SK-N-SH (cell line): ENCODE data around the gene CALN1. TPM values are rescaled to one million over a fixed set of nuclear protein-coding genes. Genes with fewer than 3 reads are reported as not detected.

Experiments used
- CTCF ChIA-PET: fragments of 300-600, 350-600 bp; formaldehyde crosslinking; extraction: SDS; loops from one replicate; lab custom pipeline; 2021; lab: Yijun Ruan, JAX
- POLR2A ChIA-PET: fragments of 350-600 bp; sonication (Branson Sonifier 250); formaldehyde crosslinking; extraction: SDS; loops from one replicate; lab custom pipeline; 2020; ENCODE audit warnings: antibody characterized with exemption, inconsistent platforms; lab: Yijun Ruan, JAX
- DNase-seq: peaks from one replicate; pipeline ENCODE4 v3.0.0; 2012
- H2AFZ ChIP-seq: fragments of 200-600 bp; sonication (generic); 2 replicates; pipeline ENCODE4 v1.8.1; 2016; ENCODE audit warnings: antibody characterized with exemption, mild to moderate bottlenecking, low read depth
- H3F3A ChIP-seq: fragments of 200-600 bp; sonication (generic); replicated peaks from 2 replicates; pipeline ENCODE3; 2016; ENCODE audit warnings: antibody characterized with exemption, mild to moderate bottlenecking; ENCODE audit not compliant: insufficient read depth
- H3K27ac ChIP-seq, 2 experiments: fragments of 200-500 bp in 1 of 2; fragments of 200-600 bp in 1 of 2; sonication (Bioruptor generic) in 1 of 2; sonication (generic), shearing (Covaris generic) in 1 of 2; 2 replicates each; pipeline versions ENCODE4 v1.5.1 to v1.6.1; 2014 to 2016; ENCODE audit warnings: low read depth in 2 of 2, inconsistent platforms in 1 of 2, low read length in 1 of 2, mild to moderate bottlenecking in 1 of 2, mixed read lengths in 1 of 2
- H3K27me3 ChIP-seq: fragments of 200-600 bp; sonication (generic), shearing (Covaris generic); 2 replicates; pipeline ENCODE4 v1.6.1; 2016; ENCODE audit warnings: mixed run types; ENCODE audit not compliant: insufficient read depth
- H3K36me3 ChIP-seq, 2 experiments: fragments of 200-500 bp in 1 of 2; fragments of 200-600 bp in 1 of 2; sonication (Bioruptor generic) in 1 of 2; sonication (generic) in 1 of 2; replicated peaks in 1 of 2; 2 replicates each; pipeline versions ENCODE3 to v1.5.1; 2014 to 2016; ENCODE audit warnings: low read length in 1 of 2, mild to moderate bottlenecking in 1 of 2; ENCODE audit not compliant: insufficient read depth in 2 of 2, control insufficient read depth in 1 of 2
- H3K4me1 ChIP-seq, 2 experiments: fragments of 200-500 bp in 1 of 2; fragments of 200-600 bp in 1 of 2; sonication (Bioruptor generic) in 1 of 2; sonication (generic), shearing (Covaris generic) in 1 of 2; 2 replicates each; pipeline versions ENCODE4 v1.5.1 to v1.6.1; 2014 to 2016; ENCODE audit warnings: low read depth in 1 of 2, low read length in 1 of 2, mixed run types in 1 of 2; ENCODE audit not compliant: insufficient read depth in 2 of 2, control insufficient read depth in 1 of 2
- H3K4me2 ChIP-seq: fragments of 200-600 bp; sonication (generic), shearing (Covaris generic); 2 replicates; pipeline ENCODE4 v1.6.1; 2017; ENCODE audit warnings: mixed run types
- H3K4me3 ChIP-seq, 2 experiments: fragments of 200-500 bp in 1 of 2; fragments of 200-600 bp in 1 of 2; sonication (Bioruptor generic) in 1 of 2; sonication (generic), shearing (Covaris generic) in 1 of 2; 2 replicates each; pipeline versions ENCODE4 v1.5.1 to v1.8.1; 2014 to 2016; ENCODE audit warnings: low read depth in 2 of 2, inconsistent platforms in 1 of 2, low read length in 1 of 2, mild to moderate bottlenecking in 1 of 2, mixed read lengths in 1 of 2, moderate library complexity in 1 of 2
- H3K79me2 ChIP-seq: fragments of 200-600 bp; sonication (generic); 2 replicates; pipeline ENCODE4 v1.8.1; 2017; ENCODE audit warnings: mild to moderate bottlenecking; ENCODE audit not compliant: insufficient read depth
- H3K9ac ChIP-seq: fragments of 200-600 bp; sonication (generic); 2 replicates; pipeline ENCODE4 v1.6.1; 2017; ENCODE audit warnings: mixed run types
- H3K9me2 ChIP-seq: fragments of 200-600 bp; sonication (generic); 2 replicates; pipeline ENCODE4 v1.6.1; 2017; ENCODE audit warnings: mixed run types
- H3K9me3 ChIP-seq: fragments of 200-600 bp; sonication (generic); 2 replicates; pipeline ENCODE4 v1.6.1; 2017; ENCODE audit warnings: mixed run types, mild to moderate bottlenecking, moderate library complexity
- H4K20me1 ChIP-seq: fragments of 200-600 bp; sonication (generic); 2 replicates; pipeline ENCODE4 v1.6.1; 2017; ENCODE audit warnings: mild to moderate bottlenecking, mixed run types; ENCODE audit not compliant: insufficient read depth
- CHD2 ChIP-seq: fragments of 150-350 bp; IDR thresholded peaks from 2 replicates; pipeline ENCODE4 v1.6.1; 2018; ENCODE audit warnings: low read length; ENCODE audit not compliant: partially characterized antibody
- EP300 ChIP-seq, 2 experiments: IDR thresholded peaks; 2 replicates each; pipeline versions ENCODE4 v1.4.0 to v1.6.1; 2012; ENCODE audit warnings: borderline replicate concordance in 1 of 2, low read depth in 1 of 2, low read length in 1 of 2
- RAD21 ChIP-seq: IDR thresholded peaks from 2 replicates; pipeline ENCODE4 v1.6.1; 2012; ENCODE audit warnings: mild to moderate bottlenecking, low read length
- SIN3A ChIP-seq: IDR thresholded peaks from 2 replicates; pipeline ENCODE4 v1.6.1; 2012; ENCODE audit warnings: low read depth, mild to moderate bottlenecking, low read length, moderate library complexity, borderline replicate concordance
- TAF1 ChIP-seq: IDR thresholded peaks from 2 replicates; pipeline ENCODE4 v1.6.1; 2012; ENCODE audit warnings: low read depth, mild to moderate bottlenecking, low read length, moderate library complexity, borderline replicate concordance
- TEAD4 ChIP-seq: IDR thresholded peaks from 2 replicates; pipeline ENCODE4 v1.4.0; 2012; ENCODE audit warnings: mild to moderate bottlenecking, borderline replicate concordance; ENCODE audit not compliant: insufficient read depth
- YY1 ChIP-seq: IDR thresholded peaks from 2 replicates; pipeline ENCODE4 v1.4.0; 2012; ENCODE audit warnings: low read depth, mild to moderate bottlenecking
- WGBS: methylation state at CpG from one replicate; pipeline ENCODE4 v1.1.6; 2017; ENCODE audit warnings: low lambda C conversion rate; 5-methylcytosine and 5-hydroxymethylcytosine counted together
- polyA plus RNA-seq, 3 experiments: library from polyadenylated mRNA; depleted of rRNA; stranded (reverse); fragments of >200 nt; gene quantifications; 2 replicates each; pipeline ENCODE4 v1.2.3, GENCODE V29; 2012
- TF ChIP-seq, protein P1 (sequence below): IDR thresholded peaks from 2 replicates; pipeline ENCODE4; 2012
- TF ChIP-seq, protein P2 (sequence below): IDR thresholded peaks from 2 replicates; pipeline ENCODE4 v1.6.1; 2012; ENCODE audit warnings: mild to moderate bottlenecking, low read depth, low read length, moderate library complexity
- TF ChIP-seq, protein P3 (sequence below): fragments of 150-350 bp; IDR thresholded peaks from 2 replicates; pipeline ENCODE4 v1.6.1; 2016; ENCODE audit warnings: mild to moderate bottlenecking, low read depth, low read length

CALN1 gene
- polyA plus RNA-seq, 1 of the 3 experiments (the other 2 are of a cell fraction): not detected

DNA sequence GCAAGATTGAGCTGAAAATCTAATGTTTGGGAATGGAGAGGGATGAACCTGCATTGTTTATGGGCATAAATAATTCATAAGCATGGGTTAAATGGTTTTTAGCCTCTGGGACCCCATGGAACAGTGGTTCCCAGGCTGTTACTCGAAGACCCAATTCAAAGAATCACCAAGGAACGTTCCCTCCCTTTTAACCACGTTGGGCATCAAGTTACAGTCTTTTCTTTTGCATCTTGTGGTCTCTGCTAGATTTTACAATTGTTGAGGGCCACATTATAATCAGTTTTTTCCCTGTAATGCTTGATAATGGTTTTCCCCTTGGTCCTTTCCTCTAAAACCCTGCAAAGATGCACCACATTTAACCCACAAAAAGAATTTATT, 2.5 kb downstream of the CALN1 start:
- POLR2A ChIA-PET: no interaction called here
- no peak overlapping the region for H3K4me3 ChIP-seq
- no peaks in the 10 kb centered on the region for H3F3A ChIP-seq
- no peaks in the 10 kb centered on the region for H3K9me3 ChIP-seq
- H3K9me2 ChIP-seq: no peaks in the 10 kb centered on the region
- no peaks in the 10 kb centered on the region for H3K4me1 ChIP-seq
- H3K9ac ChIP-seq: no peak overlapping the region
- CTCF ChIA-PET: no interaction called here
- DNase-seq: no peak
- no peaks in the 10 kb centered on the region for H4K20me1 ChIP-seq
- no peak overlapping the region for H3K27ac ChIP-seq
- 4% methylated on average over 3 of the region's 3 CpGs for WGBS
- no peaks in the 10 kb centered on the region for H3K79me2 ChIP-seq
- TF ChIP-seq CHD2: no peak
- no peak overlapping the region for H3K4me2 ChIP-seq
- H3K36me3 ChIP-seq: no peaks in the 10 kb centered on the region
- H2AFZ ChIP-seq: no peak overlapping the region
- H3K27me3 ChIP-seq: peaks cover 12% of the 10 kb centered on the region

DNA sequence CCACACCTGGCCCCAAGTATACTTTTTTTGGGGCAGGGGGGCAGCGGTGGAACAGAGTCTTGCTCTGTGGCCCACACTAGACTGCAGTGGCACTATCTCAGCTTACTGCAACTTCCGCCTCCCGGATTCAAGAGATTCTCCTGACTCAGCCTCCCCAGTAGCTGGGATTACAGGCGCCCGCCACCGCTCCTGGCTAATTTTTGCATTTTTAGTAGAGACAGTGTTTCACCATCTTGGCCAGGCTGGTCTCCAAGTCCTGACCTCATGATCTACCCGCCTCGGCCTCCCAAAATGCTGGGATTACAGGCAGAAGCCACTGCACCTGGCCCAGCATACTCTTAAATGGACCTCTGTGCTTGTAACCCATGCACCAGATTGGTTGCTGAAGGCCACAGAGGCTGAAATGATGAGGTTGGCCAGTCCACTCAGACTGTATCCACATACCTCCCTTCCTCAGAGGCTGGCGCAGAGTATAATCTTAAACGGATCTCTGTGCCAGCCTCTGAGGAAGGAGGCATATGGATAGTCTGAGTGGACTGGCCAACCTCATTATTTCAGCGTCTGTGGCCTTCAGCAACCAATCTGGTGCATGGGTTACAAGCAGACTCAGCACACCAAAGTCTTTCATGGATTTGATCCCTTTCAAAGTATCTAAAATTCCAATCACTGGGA, 3.0 kb downstream of the CALN1 start:
- Histone ChIP-seq H4K20me1 (no peaks in the 10 kb centered on the region), H3K4me3 (no peak overlapping the region), H3F3A (no peaks in the 10 kb centered on the region), H3K9ac (no peak overlapping the region), H3K4me1 (no peaks in the 10 kb centered on the region), H3K79me2 (no peaks in the 10 kb centered on the region), H2AFZ (no peak overlapping the region), H3K9me3 (no peaks in the 10 kb centered on the region), H3K27me3 (peaks cover 12% of the 10 kb centered on the region), H3K36me3 (no peaks in the 10 kb centered on the region), H3K9me2 (no peaks in the 10 kb centered on the region), H3K4me2 (no peak overlapping the region)
- ChIA-PET CTCF (no interaction called here), POLR2A (no interaction called here)
- 51% methylated on average over 11 of the region's 11 CpGs for WGBS
- TF ChIP-seq, protein P1, sequence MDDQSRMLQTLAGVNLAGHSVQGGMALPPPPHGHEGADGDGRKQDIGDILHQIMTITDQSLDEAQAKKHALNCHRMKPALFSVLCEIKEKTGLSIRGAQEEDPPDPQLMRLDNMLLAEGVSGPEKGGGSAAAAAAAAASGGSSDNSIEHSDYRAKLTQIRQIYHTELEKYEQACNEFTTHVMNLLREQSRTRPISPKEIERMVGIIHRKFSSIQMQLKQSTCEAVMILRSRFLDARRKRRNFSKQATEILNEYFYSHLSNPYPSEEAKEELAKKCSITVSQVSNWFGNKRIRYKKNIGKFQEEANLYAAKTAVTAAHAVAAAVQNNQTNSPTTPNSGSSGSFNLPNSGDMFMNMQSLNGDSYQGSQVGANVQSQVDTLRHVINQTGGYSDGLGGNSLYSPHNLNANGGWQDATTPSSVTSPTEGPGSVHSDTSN: no peak
- TF ChIP-seq, protein P2, sequence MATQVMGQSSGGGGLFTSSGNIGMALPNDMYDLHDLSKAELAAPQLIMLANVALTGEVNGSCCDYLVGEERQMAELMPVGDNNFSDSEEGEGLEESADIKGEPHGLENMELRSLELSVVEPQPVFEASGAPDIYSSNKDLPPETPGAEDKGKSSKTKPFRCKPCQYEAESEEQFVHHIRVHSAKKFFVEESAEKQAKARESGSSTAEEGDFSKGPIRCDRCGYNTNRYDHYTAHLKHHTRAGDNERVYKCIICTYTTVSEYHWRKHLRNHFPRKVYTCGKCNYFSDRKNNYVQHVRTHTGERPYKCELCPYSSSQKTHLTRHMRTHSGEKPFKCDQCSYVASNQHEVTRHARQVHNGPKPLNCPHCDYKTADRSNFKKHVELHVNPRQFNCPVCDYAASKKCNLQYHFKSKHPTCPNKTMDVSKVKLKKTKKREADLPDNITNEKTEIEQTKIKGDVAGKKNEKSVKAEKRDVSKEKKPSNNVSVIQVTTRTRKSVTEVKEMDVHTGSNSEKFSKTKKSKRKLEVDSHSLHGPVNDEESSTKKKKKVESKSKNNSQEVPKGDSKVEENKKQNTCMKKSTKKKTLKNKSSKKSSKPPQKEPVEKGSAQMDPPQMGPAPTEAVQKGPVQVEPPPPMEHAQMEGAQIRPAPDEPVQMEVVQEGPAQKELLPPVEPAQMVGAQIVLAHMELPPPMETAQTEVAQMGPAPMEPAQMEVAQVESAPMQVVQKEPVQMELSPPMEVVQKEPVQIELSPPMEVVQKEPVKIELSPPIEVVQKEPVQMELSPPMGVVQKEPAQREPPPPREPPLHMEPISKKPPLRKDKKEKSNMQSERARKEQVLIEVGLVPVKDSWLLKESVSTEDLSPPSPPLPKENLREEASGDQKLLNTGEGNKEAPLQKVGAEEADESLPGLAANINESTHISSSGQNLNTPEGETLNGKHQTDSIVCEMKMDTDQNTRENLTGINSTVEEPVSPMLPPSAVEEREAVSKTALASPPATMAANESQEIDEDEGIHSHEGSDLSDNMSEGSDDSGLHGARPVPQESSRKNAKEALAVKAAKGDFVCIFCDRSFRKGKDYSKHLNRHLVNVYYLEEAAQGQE: no peak
- no peak for TF ChIP-seq SIN3A
- TF ChIP-seq TEAD4: no peak
- TF ChIP-seq EP300 (IDR thresholded peaks at IDR 0.05; ENCODE audit: borderline replicate concordance in 1 of 2, low read depth in 1 of 2, low read length in 1 of 2): no peak
- TF ChIP-seq RAD21: no peak
- TF ChIP-seq, protein P3, sequence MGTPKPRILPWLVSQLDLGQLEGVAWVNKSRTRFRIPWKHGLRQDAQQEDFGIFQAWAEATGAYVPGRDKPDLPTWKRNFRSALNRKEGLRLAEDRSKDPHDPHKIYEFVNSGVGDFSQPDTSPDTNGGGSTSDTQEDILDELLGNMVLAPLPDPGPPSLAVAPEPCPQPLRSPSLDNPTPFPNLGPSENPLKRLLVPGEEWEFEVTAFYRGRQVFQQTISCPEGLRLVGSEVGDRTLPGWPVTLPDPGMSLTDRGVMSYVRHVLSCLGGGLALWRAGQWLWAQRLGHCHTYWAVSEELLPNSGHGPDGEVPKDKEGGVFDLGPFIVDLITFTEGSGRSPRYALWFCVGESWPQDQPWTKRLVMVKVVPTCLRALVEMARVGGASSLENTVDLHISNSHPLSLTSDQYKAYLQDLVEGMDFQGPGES: no peak
- no peak for TF ChIP-seq TAF1
- TF ChIP-seq YY1: no peak
- TF ChIP-seq, all 33 proteins: peak for 0
- DNase-seq: no peak
- H3K27ac ChIP-seq: no peak overlapping the region
